NCI-H2227 (cell line): ENCODE results near the gene ABLIM2.
A peak's percentile ranks its signal among the peaks of the same experiment; 100 is the strongest.

Experiments used
- DNase-seq: peaks from one replicate; lab custom pipeline; 2025; ENCODE audit not compliant: unreplicated experiment; lab: John Stamatoyannopoulos, UW

The ABLIM2 gene

DNA sequence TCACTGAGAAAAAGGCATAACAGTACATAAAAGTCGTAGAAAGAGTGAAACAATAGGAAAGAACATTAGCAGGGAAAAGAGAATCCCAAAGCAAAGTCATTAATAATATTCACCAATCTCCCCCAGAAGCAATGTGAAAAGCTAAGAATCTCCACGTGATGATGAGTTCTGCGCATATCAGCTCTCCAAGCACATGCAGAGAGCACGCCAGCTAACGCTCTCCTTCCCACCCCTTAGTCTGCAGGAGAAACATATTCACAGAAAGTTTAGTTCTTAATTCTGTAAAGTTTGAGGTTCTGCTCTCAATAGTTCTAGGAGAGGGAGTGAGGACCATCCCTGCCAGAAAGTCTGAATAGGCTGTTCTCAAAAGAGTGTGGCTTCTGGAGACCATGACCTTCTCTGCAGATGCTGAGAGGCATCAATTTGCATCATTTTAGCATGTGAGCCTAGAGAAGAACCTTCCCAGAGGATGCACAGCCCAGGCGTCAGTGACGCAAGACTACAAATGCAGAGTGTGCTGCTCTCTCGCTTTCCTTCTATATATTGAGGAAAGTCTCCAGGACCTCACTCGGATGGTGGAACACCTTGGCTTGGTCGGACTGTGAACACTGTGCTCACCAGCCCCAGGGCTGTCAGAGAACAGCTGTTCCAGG, 167.7 kb downstream of the ABLIM2 start:
- no peak for DNase-seq

DNA sequence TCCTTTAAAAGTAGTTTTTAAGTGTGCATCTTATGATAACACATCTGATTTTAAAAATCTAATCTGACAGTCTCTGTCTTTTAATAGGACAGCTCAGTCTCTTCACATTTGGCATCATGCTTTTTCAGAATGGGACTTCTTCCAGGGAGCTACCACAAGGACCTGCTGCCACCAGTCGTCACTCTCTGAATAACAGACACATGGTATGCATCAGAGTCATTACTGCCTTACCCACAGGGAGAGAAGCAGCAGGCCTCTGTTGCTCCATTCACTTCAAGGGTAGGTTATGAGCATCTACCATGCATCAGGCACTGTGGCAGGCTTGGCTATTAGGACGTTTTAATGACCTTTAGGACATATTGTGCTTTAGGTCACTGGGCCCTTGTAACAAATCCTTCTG, 169.0 kb downstream of the ABLIM2 start:
- no peak for DNase-seq

DNA sequence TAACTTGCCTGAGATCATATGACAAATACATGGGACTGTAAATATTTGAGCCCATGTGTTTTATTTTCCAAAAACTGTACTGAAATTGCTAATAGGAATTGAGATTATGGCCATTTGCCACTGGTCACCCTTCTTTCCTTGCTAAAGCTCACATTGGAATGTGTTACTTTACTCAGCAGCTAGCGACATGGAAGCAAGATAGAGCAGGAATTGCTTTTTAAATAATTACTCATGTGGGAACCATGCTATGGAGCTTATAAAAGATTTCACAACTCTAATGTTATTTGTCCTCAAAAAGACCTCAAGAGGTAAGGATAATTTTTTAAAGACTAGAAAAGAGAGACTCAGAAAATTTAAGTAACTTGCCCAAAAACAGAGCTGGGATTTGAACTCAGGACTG, 170.2 kb downstream of the ABLIM2 start:
- no peak for DNase-seq

DNA sequence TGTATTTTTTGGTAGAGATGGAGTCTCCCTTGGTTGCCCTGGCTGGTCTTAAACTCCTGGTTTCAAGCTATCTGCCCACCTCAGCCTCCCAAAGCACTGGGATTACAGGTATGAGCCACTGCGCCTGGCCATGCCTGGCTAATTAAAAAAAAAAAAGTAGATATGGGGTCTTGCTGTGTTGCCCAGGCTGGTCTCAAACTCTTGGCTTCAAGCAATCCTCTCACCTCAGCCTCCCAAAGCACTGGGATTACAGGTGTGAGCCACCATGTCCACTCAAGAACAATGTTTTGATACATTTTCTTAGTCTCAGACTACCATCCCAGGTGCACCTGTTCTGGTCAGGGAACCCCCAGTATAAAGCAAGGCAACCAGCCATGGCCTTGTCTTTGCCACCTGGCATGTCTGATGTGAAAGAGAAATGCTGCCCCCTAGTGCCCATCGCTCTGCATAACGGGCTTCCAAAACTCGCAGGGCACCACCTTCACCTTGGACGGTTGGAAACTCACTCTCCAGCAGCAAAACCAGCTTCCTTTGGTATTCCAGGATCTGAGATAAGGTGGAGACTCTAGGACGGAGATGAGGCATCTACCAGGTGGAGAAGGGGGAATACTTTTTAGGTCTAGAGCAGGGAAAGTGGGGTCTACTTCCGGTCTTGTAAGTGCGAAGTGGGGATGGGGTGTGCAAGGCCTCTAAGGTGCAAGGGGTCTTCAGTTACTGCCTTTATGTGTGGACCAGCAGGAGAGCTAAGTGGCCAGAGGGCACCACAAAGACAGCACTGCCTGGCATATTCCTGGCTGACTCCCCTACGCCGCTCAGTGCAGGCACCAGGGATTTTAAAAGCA, 171.2 kb downstream of the ABLIM2 start:
- DNase-seq, result peak; percentile 61

DNA sequence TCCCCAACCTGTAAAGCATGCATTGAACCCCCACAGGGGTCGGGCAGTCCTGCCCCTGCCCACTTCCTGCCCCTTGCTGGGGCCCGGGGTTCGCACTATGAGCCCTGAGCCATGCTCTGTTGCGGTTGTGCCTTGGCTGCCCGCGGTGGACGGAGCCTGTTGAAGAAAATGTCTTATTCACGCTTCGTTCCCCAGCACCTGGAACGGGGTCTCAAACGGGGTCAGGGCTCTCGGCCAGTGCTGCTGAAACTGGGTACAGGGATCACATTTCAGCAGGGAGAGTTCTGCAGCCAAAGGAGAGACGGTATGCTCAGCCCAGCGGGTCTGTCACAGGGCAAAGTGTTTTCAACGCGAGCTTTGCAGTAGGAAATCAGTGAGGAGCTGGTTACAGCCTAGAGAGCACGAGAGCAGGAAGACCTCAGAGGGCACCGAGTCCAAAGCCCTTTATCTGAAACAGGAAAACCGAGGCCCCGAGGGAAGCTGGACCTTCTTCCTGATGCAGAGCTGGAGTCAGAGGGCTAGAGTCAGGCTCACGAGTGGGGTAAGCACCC, 172.6 kb downstream of the ABLIM2 start:
- no peak for DNase-seq

DNA sequence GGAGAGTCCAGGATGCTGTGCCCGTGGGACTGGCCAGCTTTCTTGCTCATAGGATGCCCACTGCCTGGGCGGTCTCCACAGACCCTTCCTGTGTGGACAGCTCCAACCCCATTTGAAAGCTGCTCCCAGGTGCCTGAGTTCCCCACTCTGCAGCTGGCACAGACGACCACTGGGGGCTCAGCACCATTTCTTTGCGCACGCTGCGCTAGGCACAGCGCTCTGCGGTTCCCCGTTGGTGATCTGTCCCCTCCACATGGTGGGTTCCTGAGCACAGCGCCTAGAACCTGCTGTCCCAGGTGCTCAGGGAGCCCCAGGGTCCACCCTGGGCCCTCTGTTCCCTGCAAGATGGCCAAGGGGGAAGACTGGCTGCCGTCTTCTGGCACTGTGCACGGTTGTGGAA, 173.5 kb downstream of the ABLIM2 start:
- DNase-seq, result no peak

DNA sequence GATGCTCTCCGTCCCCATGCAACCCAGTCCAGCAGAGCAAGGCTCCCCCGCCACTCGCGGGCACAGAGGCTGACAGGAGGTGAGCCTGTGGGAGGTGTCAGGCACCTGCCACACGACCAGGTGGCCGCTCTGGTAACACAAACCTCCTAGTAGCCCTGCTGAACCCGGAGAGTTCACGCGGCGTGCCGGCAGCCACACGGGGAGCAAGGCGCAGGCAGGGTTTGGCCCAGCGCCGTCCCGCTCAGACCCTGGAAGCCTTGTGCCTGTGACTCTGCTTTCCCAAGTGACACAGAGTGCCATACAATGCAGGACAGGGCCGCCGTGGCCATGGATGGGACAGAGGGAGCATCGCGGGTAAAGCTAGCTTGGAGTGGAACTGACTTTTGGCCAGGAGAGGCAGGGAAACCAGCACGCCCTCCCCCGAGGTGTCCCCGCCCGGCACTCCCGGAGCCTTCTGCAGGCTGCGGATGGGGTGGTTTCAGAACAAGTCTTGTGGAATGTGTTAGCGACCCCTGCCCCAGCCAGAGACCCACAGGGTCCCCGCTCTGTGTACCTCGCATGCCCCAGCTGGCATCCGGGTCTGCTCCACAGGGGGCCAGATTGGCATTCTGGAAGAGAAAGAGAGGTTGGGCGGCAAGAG, 174.2 kb downstream of the ABLIM2 start:
- DNase-seq, result no peak

DNA sequence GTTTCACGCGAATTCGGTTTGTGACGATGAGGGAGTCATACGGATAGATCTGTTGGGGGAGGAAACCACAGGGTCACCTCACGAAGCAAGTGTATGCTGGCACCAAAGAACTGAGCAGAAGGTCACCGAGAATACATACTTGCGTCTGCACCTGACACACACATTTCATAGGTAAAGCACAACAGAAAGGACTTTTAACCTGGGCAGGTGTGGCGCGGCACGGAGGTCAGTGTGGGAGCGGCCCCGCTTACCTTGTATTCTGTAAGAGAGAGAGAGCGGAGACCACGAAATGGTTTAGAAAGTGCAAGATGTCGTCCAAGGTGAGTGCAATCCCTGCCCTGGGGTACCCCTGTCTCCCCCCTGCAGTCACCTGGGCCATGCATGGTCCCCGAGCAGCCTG, 175.3 kb downstream of the ABLIM2 start:
- no peak for DNase-seq

DNA sequence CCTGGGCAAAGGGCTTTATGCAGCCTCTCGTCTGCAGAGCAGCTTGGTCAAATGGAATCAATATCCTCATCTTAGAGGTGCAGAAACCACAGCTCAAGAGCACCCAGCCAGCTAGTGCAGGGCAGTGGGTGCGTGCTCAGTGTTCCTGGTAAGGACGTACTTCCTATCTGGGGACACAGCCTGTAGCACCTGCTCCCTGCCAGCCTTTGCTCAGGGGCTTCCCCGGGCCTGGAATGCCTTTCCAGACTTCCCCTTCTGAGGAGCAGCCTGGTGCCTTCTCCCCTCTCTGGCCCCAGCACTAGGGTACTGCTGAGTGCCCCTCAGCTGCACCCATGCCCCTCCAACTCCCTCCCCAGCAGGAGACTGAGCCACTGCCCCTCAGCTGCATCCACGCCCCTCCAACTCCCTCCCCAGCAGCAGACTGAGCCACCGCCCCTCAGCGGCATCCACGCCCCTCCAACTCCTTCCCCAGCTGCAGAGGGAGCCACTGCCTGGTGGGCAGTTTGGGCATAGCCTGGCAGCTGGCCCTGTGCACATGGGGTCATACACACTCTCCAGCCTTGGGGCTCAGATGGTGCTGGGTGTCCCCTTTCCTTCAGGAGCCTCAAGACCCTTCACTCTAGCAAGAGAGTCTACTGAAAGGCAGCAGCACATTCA, 176.7 kb downstream of the ABLIM2 start:
- DNase-seq, result no peak

DNA sequence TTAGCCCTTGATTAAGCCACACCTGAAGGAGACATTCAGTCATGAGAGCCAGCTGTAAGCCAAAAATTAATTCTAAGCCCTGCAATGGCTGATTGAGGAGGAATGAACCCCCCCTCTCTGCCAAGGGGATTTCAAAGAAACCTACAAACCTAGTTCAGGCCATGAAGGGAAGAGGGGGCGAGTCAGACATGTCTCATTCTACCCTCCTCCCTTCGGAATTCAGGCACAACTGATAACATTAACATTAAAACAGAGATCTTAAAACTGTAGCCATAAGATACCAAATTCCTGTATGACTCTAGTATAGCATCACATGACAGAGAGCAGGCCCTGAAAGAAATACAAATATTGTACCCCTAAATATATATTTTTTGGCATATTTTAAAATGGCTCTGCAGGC, 178.6 kb downstream of the ABLIM2 start:
- DNase-seq, result no peak

DNA sequence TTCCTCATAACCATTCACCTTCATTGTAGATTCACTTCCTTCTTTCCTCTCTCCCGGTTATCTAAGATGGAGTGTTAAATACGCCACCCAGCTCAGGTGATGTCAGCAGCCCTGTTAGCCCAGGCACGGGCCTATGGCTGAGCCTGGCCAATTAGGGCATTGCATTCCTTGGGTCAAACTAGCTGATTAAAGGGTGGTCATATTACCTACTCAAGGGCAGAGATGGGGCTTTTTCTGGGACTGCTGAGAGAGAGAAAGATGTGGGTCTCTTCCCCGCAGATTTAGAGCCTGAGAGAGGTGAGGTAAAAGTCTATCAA, 179.0 kb downstream of the ABLIM2 start:
- DNase-seq, result no peak

DNA sequence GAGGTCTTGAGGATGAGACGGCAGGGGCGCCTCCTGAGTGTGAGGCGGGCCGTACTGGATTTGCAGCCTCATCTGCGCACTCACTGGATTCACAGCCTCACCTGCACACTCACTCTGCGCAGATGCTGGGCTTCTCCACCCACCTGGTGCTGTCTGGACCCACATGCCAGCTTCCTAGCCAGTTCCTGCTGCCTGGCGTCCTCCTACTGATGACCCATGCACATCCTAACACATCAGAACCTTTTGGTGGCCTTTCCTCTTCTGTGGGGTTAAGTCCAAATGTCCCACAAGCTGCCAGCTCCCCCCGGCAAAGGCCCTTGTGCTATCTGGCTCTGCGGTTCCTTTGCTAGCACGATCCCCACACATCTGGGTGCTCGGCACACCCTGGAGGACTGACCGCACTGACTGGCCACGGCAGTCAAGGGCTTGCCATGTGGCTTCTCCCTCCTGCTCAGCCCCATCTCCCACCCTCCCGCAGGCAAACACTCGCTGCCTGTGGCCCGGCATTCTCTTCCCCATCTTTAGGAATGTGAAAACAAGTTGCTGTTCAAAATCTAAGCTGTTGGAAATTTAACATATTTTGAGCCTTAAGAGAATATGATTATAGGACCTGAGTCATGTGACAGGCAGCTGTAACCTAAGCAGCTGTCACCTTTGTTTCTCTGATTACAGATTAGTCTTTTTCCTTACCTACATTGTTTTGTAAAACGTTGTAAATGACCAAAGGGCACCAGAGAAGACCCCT, 179.5 kb downstream of the ABLIM2 start:
- DNase-seq, result no peak

DNA sequence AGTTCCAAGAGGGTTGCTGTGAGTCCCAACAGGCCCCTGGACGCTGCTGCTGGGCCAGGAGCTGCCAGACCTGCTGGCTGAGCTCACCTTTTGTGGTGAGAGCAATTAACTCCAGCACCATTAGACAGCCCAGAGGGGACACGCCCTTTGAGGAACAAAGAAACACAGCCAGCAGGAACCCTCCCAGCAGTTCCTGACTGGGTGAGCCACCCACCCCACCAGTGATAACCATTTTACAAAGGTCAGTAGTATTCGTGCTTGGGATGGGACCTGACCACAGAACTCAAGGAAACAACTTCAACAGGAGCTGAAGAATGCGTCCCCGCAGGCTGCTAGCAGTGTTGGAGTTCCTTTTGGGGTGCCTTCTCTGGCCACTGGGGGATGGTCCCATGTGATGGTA, 180.1 kb downstream of the ABLIM2 start:
- peak; percentile 17 for DNase-seq

DNA sequence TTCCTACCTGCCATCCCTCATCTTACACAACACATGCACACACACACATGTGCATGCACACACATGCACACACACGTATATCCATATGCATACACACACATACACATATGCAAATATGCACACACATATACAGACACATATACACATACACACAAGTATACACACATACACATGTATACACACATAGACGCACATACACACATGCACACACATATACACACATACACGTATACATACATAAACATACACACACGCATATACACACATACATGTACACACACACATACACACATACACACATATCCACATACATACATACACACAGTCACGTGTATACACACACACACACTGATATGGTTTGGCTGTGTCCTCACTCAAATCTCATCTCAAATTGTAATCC, 182.0 kb downstream of the ABLIM2 start:
- no peak for DNase-seq

DNA sequence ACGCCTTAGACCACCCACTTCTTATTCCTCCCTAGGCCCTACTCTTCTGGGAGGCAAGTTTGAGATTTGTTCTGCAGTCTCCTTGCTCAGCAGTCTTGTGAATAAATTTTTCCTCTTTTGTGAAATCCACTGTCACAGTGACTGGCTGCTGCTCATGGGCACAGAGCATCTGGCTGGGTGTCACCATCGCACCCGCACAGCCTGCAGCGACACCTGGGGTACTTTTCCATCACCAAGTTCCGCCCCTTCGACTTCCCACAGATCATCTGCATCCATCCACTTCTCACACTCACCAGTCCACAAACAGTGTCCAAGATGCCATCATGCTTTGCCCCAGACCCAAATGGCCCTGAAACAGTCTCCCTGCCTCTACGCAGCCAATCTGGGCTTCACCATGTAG, 182.6 kb downstream of the ABLIM2 start:
- no peak for DNase-seq

DNA sequence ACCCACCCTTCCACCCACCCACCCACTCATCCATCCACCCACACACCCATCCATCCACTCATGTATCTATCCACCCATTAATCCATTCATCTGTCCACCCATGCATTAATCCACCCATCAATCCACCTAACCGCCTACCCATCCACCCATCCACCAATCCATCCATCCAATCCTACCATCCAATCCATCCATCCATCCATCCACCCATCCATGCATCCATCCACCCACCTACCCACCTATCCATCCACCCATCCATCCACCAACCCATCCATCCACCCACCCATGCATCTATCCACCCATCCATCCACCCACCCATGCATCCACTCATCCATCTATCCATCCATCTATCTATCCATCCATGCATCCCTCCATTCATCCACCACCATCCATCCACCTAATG, 184.2 kb downstream of the ABLIM2 start:
- no peak for DNase-seq

DNA sequence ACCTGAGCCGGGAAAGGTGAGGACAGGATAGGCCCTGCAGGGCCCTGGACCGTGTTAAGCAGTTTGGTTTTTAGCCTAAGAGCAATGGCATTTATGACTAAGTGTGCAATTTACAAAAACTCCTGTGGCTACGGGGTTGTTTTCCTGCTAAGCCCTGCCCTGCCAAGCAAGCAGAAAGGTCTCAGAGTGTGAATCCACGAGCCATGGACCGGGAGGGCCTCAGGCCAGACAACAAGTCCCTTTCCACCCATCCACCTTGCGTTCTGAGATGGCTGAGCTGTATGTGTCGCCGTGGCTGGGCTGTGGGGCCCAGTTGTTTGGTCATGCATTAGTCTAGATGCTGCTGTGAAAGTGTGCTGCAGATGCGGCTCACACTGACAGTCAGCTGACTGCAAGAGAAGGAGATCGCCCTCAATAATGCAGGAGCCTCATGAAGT, 185.1 kb downstream of the ABLIM2 start:
- no peak for DNase-seq

DNA sequence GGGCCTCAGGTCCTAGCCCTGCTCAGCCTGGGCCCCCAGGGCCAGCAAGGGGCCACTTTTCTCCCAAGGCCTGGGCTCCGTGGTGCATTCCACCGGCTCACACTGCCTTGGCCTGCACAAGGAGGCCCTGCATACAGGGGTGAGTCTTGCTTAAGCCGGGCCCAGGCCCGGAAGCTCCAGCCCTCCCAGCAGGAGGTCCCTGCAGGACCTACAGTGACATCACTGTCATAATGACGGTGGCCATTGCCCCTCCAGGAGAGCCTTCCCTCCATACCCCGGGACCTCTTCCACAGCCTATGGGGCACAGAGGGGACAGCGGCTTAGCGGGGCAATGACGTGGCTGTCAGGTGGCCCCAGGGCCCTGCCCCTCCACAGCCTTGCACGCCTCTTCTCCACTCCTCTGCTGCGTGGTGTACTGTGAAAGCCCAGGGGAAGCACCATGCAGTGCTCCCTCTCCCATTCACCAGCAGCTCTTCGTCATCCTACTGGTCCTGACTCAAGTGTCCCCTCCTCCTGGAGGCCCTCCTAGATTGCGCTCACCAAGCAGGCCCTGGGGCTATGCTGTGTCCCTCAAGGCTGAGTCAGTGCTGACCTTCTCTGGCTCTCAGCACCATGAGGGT, 186.6 kb downstream of the ABLIM2 start:
- DNase-seq, result no peak

DNA sequence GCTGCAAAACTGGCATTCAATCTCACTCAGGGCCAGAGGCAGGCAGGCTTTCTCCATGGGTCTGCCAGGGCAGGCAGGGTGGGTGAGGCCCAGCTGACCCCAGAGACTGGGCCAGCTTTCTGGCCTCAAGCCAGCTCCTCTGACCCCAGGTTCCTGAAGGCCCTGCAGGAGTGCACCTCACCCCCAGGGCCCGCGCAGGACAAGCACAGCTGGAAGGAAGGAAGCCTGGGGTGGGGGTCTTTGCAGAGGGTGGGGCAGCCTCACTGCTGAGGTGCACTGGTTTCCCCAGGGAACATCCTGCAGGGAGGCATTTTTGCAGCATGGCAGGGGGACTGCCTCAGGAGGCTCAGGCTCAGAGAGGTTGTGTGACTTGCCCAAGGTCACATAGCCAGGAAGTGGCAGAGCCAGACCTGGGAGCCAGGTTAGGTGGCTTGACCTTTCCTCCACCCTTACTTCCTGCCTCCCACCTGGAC, 187.4 kb downstream of the ABLIM2 start:
- DNase-seq, result no peak

DNA sequence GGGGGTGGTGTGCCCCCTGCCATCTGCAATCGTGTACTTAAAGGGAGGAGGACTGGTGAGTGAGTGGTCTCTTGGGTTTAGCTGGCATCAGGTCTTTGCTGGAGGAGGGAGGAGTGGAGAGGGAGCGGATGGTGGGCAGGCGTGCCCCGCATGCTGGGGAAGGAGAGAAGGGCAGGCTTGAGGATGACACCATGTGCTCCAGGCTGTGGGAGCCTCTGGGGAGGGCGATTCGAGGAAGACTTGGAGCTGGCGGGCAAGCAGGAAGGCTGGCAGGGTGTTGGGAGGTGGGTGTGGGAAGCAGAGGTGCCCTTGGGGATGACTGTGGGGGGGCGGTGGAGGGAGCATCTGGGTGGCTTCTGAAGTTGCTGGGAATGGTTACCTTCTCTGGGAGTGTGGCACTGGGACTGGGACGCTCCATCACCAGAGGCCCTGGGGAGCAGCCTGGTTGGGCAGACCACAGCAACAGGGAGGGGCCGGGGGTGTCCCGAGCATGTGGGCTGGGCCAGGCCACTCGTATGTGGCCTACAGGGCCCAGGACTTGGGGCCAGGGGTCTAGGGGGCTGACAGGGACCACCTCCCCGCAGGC, 188.2 kb downstream of the ABLIM2 start:
- no peak for DNase-seq
